ENCODE data around the gene GTPBP4. TPM values are rescaled to one million over a fixed set of nuclear protein-coding genes. Genes with fewer than 3 reads are reported as not detected.

Gene GTPBP4
- 66.5 TPM for polyA plus RNA-seq (2013, experiment 1 of 4)
- 57.6 TPM for polyA plus RNA-seq (2013, experiment 2 of 4)
- polyA plus RNA-seq (2013, experiment 3 of 4) = 46.3 TPM
- polyA plus RNA-seq (2013, experiment 4 of 4) = 48.3 TPM

GRCh38 chr10:987870-988666 is at the start of gene GTPBP4:
GTPBP4 (plus strand) TSS chr10:988434; CDS start chr10:988480, 46 bp downstream.
- Histone ChIP-seq H3K36me3 (ENCODE audit: control insufficient read depth, insufficient read depth, low read length) (no peaks in the 10 kb centered on the region), H3K9me3 (ENCODE audit: control insufficient read depth, low read length) (no peaks in the 10 kb centered on the region), H3K27me3 (ENCODE audit: control insufficient read depth, insufficient read depth, low read length, poor library complexity, severe bottlenecking) (no peaks in the 10 kb centered on the region), H3K4me1 (ENCODE audit: control insufficient read depth, insufficient read depth, low read length) (peaks cover 3% of the 10 kb centered on the region), H3K27ac (ENCODE audit: insufficient read depth, low read depth, low read length, poor library complexity, severe bottlenecking) (peak within 1 kb of the TSS; percentile 75), H3K4me3 (ENCODE audit: insufficient read depth, low read depth, low read length) (peak within 1 kb of the TSS; percentile 76)
- WGBS, 2 experiments = 0% methylated on average over 74 of the region's 74 CpGs

- Histone ChIP-seq H3K36me3 (ENCODE audit: control insufficient read depth, insufficient read depth, low read length) (no peaks in the 10 kb centered on the region), H3K4me1 (ENCODE audit: control insufficient read depth, insufficient read depth, low read length) (no peaks in the 10 kb centered on the region), H3K9me3 (ENCODE audit: control insufficient read depth, low read length) (no peaks in the 10 kb centered on the region), H3K27me3 (ENCODE audit: control insufficient read depth, insufficient read depth, low read length, poor library complexity, severe bottlenecking) (no peaks in the 10 kb centered on the region), H3K27ac (ENCODE audit: insufficient read depth, low read depth, low read length, poor library complexity, severe bottlenecking) (no peak overlapping the region), H3K4me3 (ENCODE audit: insufficient read depth, low read depth, low read length) (no peak overlapping the region)
- WGBS, 2 experiments = 92 to 93% methylated on average over 10 of the region's 10 CpGs
These were observed 49.1 kb upstream of the GTPBP4 start for GRCh38 chr10:938941-939678.

GRCh38 chr10:943334-944033 is 44.8 kb upstream of the GTPBP4 start:
- no peaks in the 10 kb centered on the region for H3K4me1 ChIP-seq (ENCODE audit: control insufficient read depth, insufficient read depth, low read length)
- H3K27me3 ChIP-seq (ENCODE audit: control insufficient read depth, insufficient read depth, low read length, poor library complexity, severe bottlenecking) = no peaks in the 10 kb centered on the region
- WGBS, 2 experiments = 89 to 90% methylated on average over 17 of the region's 17 CpGs
- H3K36me3 ChIP-seq (ENCODE audit: control insufficient read depth, insufficient read depth, low read length) = no peaks in the 10 kb centered on the region
- no peaks in the 10 kb centered on the region for H3K9me3 ChIP-seq (ENCODE audit: control insufficient read depth, low read length)
- H3K4me3 ChIP-seq (ENCODE audit: insufficient read depth, low read depth, low read length) = no peak overlapping the region
- H3K27ac ChIP-seq (ENCODE audit: insufficient read depth, low read depth, low read length, poor library complexity, severe bottlenecking) = no peak overlapping the region

GRCh38 chr10:944034-944831 is 44.0 kb upstream of the GTPBP4 start:
- Histone ChIP-seq H3K27ac (ENCODE audit: insufficient read depth, low read depth, low read length, poor library complexity, severe bottlenecking) (no peak overlapping the region), H3K36me3 (ENCODE audit: control insufficient read depth, insufficient read depth, low read length) (no peaks in the 10 kb centered on the region), H3K9me3 (ENCODE audit: control insufficient read depth, low read length) (no peaks in the 10 kb centered on the region), H3K27me3 (ENCODE audit: control insufficient read depth, insufficient read depth, low read length, poor library complexity, severe bottlenecking) (no peaks in the 10 kb centered on the region), H3K4me3 (ENCODE audit: insufficient read depth, low read depth, low read length) (no peak overlapping the region), H3K4me1 (ENCODE audit: control insufficient read depth, insufficient read depth, low read length) (no peaks in the 10 kb centered on the region)
- WGBS, 2 experiments = 92 to 93% methylated on average over 14 of the region's 14 CpGs

GRCh38 chr10:945778-946177 is 42.5 kb upstream of the GTPBP4 start:
- no peaks in the 10 kb centered on the region for H3K36me3 ChIP-seq (ENCODE audit: control insufficient read depth, insufficient read depth, low read length)
- H3K27me3 ChIP-seq (ENCODE audit: control insufficient read depth, insufficient read depth, low read length, poor library complexity, severe bottlenecking) = no peaks in the 10 kb centered on the region
- no peaks in the 10 kb centered on the region for H3K4me1 ChIP-seq (ENCODE audit: control insufficient read depth, insufficient read depth, low read length)
- 77 to 80% methylated on average over 6 of the region's 6 CpGs for WGBS, 2 experiments
- H3K27ac ChIP-seq (ENCODE audit: insufficient read depth, low read depth, low read length, poor library complexity, severe bottlenecking) = no peak overlapping the region
- H3K9me3 ChIP-seq (ENCODE audit: control insufficient read depth, low read length) = no peaks in the 10 kb centered on the region
- no peak overlapping the region for H3K4me3 ChIP-seq (ENCODE audit: insufficient read depth, low read depth, low read length)

- Histone ChIP-seq H3K36me3 (ENCODE audit: control insufficient read depth, insufficient read depth, low read length) (no peaks in the 10 kb centered on the region), H3K27ac (ENCODE audit: insufficient read depth, low read depth, low read length, poor library complexity, severe bottlenecking) (no peak overlapping the region), H3K4me3 (ENCODE audit: insufficient read depth, low read depth, low read length) (no peak overlapping the region), H3K4me1 (ENCODE audit: control insufficient read depth, insufficient read depth, low read length) (no peaks in the 10 kb centered on the region), H3K9me3 (ENCODE audit: control insufficient read depth, low read length) (no peaks in the 10 kb centered on the region), H3K27me3 (ENCODE audit: control insufficient read depth, insufficient read depth, low read length, poor library complexity, severe bottlenecking) (no peaks in the 10 kb centered on the region)
- 94% methylated on average over 9 of the region's 9 CpGs for WGBS, 2 experiments
These were observed 41.2 kb upstream of the GTPBP4 start for GRCh38 chr10:947051-947450.

- no peaks in the 10 kb centered on the region for H3K4me1 ChIP-seq (ENCODE audit: control insufficient read depth, insufficient read depth, low read length)
- no peak overlapping the region for H3K4me3 ChIP-seq (ENCODE audit: insufficient read depth, low read depth, low read length)
- no peaks in the 10 kb centered on the region for H3K27me3 ChIP-seq (ENCODE audit: control insufficient read depth, insufficient read depth, low read length, poor library complexity, severe bottlenecking)
- H3K27ac ChIP-seq (ENCODE audit: insufficient read depth, low read depth, low read length, poor library complexity, severe bottlenecking) = no peak overlapping the region
- 93 to 94% methylated on average over 10 of the region's 10 CpGs for WGBS, 2 experiments
- H3K9me3 ChIP-seq (ENCODE audit: control insufficient read depth, low read length) = no peaks in the 10 kb centered on the region
- no peaks in the 10 kb centered on the region for H3K36me3 ChIP-seq (ENCODE audit: control insufficient read depth, insufficient read depth, low read length)
These were observed 40.4 kb upstream of the GTPBP4 start for GRCh38 chr10:947881-948280.

- WGBS, 2 experiments = 92 to 95% methylated on average over 10 of the region's 10 CpGs
- Histone ChIP-seq H3K4me3 (ENCODE audit: insufficient read depth, low read depth, low read length) (no peak overlapping the region), H3K4me1 (ENCODE audit: control insufficient read depth, insufficient read depth, low read length) (no peaks in the 10 kb centered on the region), H3K27ac (ENCODE audit: insufficient read depth, low read depth, low read length, poor library complexity, severe bottlenecking) (no peak overlapping the region), H3K36me3 (ENCODE audit: control insufficient read depth, insufficient read depth, low read length) (no peaks in the 10 kb centered on the region), H3K9me3 (ENCODE audit: control insufficient read depth, low read length) (no peaks in the 10 kb centered on the region), H3K27me3 (ENCODE audit: control insufficient read depth, insufficient read depth, low read length, poor library complexity, severe bottlenecking) (no peaks in the 10 kb centered on the region)
These were observed 39.9 kb upstream of the GTPBP4 start for GRCh38 chr10:948347-948746.

GRCh38 chr10:949446-949845 is 38.8 kb upstream of the GTPBP4 start:
- H3K4me3 ChIP-seq (ENCODE audit: insufficient read depth, low read depth, low read length) = no peak overlapping the region
- WGBS, 2 experiments = 92 to 95% methylated on average over 9 of the region's 9 CpGs
- H3K9me3 ChIP-seq (ENCODE audit: control insufficient read depth, low read length) = no peaks in the 10 kb centered on the region

More at GRCh38 chr10:949446-949845, 38.8 kb upstream of the GTPBP4 start:
- H3K36me3 ChIP-seq (ENCODE audit: control insufficient read depth, insufficient read depth, low read length) = no peaks in the 10 kb centered on the region
- H3K27me3 ChIP-seq (ENCODE audit: control insufficient read depth, insufficient read depth, low read length, poor library complexity, severe bottlenecking) = no peaks in the 10 kb centered on the region
- no peaks in the 10 kb centered on the region for H3K4me1 ChIP-seq (ENCODE audit: control insufficient read depth, insufficient read depth, low read length)
- H3K27ac ChIP-seq (ENCODE audit: insufficient read depth, low read depth, low read length, poor library complexity, severe bottlenecking) = no peak overlapping the region
